HG03342 (cell line): ENCODE data around the gene RAB43.
A peak's percentile ranks its signal among the peaks of the same experiment; 100 is the strongest.
"Not testable (repeated sequence)": the region's sequence is repeated elsewhere in the genome, so short reads cannot be mapped to it uniquely, and the experiment has no call there.

Experiments
- ATAC-seq: cut with Tn5 transposase; IDR thresholded peaks from one replicate; pipeline ENCODE4 v1.9.1; 2021; ENCODE audit warnings: mild to moderate bottlenecking, moderate library complexity; ENCODE audit not compliant: unreplicated experiment

Gene RAB43

DNA sequence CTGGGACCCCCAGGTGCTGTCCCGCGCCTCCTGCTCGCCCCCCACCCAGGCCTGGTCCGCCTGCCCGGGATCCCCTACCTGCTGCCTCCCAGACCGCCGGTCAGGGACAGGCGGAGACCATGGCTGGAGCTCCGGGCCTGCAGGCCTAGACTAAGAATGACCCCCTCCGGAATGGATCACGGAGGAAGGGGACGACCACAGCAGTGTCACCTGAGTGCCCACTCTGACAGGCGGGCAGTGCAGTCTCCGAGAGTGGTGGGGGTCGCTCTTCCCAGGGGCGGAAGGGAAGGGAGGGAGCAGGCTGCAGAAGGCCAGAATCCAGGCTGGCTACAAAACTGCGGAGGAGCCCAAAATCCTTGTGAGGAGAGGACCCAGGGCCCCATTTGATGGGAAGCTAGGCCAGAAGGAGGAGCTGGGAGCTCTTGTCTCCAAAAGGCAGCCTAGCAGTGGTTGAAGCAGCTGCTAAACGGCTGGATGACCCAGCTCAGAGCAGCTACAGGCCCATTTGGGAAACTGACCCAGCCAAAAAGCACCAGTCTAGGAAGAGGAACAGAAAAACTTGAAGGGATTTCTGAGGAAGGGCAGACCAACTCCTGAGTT lies 908 bp upstream of the RAB43 start:
- no peak for ATAC-seq

DNA sequence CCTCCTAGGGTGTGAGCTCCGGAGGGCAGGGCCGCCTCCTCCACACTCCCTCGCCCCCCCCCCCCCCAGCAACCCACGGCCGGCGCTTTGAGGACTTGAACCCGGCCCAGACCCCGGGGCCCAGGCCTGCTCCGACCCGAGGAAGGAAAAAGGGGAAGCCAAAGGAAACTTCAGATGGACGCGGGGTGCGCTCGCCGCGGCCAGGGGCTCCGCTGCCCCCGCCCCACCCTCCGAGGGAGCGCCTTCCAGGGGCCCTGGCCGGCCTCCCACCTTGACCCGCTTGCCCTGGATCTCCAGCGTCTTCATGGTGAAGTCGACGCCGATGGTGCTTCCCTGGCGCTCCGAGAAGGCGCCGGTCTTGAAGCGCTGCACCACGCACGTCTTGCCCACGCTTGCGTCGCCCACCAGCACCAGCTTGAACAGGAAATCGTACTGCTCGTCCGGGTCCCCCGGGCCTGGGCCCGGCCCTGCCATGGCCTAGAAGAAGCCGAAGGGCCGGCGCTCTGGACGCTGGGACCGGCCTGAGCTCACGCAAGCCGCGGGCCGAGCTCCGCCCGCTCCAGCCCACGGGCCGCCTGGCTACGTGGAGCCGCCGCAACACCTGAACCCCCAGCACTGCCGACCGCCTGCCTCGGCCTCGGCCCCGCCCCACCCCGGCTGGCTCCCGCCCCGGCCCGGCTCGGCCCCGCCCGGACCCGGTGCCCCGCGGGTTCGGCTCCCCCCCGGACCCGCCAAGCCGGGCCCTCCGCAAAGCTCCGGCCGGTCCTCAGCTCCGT lies 400 bp downstream of the RAB43 start:
- ATAC-seq = no peak

DNA sequence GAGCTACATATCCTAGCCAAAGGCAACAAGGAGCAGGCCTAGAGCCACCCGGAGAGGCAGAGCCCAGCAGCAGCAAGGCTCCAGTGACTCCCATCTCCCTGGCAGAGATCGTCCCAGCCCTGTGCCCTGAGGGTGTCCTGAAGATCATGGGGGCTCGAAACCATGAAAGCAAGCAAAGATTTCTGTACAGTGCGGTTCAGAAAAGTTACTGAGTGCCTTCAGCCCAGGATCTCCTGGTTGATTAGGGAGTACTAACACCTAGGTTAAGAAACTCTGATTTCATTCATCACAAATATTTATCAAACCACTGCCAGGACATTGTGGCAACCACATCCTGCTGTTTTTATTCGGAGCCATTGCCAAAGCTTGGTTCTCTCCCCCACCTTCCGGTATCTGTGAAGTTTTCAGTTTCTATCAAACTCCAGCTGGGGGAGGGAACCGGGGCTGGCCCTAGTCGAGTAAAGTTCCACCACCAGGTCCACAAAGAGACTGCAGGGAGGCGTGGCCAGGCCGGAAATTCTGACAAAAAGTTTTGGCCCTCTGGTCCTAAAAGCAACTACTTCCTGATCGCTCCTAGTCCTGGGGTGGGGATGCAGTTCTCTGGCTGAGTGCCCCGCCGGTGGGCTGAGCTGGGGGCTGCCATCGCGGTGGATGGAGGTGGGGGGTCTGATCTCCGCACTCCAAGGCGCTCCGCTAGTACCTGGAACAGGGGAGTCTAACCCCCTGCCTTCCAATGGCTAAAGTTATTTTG lies 1.2 kb downstream of the RAB43 start:
- peak; percentile 72 for ATAC-seq

DNA sequence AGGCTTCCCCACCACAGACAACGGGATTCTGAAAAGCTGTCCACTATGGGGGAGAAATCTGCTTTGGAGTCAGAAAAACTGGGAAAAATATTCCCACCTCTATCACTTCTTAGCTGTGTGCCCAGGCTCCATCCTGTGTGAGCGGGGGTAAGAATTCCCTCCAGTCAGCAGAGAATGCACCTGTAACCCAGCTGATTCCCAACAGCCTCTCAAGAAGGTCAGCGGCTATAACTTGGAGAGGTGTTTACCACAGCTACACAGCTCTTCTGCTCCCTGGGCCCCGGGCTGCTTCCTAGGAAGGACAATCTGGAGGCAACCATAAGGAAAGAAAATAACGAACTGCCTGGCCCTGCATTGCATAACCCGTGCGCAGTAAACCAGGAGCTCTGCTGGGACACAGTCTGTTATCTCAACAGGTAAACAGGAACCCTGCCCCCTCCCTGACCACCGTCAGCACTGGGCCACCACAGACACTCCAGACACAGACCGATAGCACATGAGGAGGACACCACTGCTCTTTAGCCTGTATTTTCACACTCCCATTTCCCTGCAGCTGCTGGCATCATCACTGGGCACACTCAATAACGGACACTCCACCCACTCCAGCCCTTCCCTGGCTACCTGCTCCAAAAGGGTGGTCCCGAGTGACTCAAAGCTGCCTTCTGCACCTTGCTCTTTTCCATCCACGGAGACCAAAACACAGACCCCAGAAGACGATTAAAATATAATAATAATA lies 2.1 kb downstream of the RAB43 start:
- ATAC-seq = no peak

DNA sequence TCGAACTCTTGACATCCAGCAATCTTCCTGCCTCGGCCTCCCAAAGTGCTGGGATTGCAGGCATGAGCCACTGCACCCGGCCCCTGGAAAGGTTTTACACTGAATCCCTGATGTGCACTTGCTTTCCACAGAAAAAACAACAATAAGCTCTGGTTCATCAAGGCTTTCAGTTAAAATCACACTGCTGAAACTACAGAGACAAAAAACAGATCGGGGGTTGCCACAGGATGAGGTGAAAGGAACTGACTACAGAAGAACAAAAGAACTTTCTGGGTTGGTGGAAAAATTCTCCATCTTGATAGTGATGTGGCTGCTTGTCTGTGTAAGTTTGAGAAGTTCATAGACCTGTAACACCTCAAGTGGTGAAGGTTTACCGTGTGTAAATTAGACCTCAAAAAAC lies 2.9 kb downstream of the RAB43 start:
- ATAC-seq = no peak

DNA sequence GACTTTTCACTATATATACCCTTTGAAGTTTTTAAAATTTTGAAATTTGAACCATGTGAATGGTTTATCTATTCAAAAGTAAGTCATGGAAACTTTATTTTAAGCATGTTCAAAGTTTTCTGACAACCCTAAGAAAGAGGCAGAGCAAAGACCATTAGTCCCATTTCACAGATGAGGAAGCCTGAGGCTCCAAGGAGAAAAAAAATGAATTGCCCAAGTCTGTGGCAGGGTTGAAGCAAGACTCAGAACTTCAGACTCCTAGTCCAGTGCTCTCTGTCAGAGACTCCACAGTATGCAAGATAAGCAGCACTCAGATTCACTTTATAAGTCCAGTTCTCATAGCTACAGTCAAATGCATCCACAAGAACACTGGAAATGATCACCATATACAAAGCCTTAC lies 4.5 kb downstream of the RAB43 start:
- ATAC-seq = no peak

DNA sequence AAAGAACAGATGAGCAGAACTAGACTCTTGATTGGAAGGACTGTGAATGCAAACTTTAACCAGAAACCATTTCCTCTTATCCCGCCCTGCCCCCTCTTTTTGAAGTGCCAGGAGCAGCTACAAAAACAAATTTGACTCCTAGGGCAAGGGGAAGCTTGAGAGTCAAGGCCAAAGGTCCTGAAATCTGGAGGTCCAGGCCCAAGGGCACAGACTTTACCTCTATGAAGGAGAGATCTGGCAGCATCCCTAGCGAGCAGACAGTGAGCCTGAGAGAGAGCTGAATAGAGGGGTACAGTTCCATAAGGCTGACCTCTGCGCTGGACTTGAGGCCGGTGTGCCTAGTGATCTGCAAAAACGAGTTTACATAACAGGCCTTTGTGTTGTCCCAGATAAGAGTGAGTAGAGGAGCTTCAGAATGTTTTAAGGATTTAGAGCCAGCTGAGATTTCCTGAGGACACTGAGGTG lies 5.1 kb downstream of the RAB43 start:
- no peak for ATAC-seq

DNA sequence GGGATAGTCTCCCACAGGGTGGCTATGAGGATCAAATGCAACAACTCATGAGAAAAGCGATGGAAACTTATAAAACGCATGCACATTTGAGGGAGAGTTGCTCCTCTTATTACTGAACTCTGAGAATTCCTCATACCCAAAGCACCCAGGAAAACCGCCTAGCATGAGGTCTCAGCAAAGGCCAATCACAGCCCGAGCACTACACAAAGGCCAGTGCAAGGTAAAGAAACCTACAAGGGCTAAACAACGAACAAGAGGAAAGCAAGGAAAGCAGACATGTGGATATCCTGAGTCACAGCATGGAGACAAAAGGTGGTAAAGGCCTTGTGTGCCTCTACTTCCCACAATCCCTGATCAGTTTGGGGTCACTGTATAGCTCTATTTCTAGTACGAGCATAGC lies 7.1 kb downstream of the RAB43 start:
- no peak for ATAC-seq

DNA sequence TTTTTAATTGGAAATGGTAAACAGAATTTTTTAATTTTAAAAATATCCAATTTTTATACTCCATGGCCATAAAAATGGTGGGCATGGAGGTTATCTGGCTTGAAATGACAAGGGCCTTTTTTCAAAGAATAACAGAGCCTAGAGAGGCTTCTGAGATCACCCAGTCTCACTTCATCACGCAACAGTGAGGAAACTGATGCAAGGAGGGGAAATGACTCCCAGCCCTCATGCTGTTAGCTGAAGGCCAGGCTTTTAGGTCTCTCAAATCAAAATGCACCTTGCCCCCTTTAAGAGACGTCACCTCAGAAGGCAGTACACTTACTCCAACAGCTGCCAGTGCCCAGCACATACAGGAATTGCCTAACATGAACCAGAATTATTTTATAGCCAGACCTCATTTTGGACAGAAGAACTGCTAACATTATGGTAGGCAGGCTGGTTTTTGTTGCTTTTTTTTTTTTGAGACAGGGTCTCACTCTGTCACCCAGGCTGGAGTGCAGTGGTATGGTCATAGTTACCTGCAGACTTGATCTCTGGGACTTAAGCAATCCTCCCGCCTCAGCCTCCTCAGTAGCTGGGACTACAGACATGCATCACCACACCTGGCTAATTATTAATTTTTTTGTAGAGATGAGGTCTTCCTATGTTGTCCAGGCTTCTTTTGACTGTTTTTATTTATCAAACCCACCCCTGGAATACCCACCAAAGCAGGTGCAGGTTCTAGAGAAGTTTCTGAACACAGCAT lies 9.1 kb downstream of the RAB43 start:
- no peak for ATAC-seq

DNA sequence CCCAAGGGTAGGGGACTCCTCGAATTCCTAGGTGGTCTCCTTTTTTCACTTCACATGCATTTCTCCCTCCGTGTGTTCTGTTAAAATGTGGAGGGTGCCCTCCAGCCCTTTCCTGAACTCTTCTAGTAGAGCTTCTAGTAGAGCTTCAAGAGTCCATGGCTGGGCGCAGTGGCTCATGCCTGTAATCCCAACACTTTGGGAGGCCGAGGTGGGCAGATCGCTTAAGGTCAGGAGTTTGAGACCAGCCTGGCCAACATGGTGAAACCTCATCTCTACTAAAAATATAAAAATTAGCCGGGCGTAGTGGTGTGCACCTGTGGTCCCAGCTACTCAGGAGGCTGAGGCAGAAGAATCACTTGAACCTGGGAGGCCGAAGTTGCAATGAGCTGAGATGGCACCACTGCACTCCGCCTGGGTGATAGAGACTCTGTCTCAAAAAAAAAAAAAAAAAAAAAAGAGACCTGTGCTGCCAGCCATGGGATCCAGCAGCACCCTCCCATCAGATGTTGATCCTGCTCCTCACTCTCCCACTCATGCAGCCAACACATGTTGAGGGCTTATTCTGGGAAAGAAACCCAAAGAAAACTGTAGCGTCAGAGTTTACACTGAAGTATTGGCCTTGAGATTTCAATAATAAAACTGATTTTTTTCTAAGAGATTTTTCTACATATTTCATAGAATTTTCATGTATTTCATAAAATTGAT lies 10.4 kb downstream of the RAB43 start:
- ATAC-seq = not testable (repeated sequence)

DNA sequence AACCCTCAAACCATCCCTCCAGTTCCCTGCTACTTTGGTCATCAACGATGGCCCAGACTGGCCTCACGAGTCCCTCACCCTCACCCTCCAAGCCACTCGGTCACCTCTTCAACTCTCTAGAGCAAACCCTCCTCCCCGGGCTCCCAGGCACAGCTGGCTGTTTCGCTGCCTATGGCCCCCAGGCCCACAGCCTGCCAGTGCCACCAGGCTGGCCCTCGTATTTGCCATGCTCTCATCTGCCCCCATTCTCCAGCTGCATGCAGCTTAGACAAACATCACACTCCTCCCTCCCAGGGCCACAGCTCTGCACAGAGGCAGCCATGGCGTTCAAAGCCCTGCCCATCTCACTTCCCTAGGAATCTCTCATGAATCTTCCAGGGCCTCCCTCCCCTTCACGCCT lies 13.8 kb downstream of the RAB43 start:
- ATAC-seq = no peak

DNA sequence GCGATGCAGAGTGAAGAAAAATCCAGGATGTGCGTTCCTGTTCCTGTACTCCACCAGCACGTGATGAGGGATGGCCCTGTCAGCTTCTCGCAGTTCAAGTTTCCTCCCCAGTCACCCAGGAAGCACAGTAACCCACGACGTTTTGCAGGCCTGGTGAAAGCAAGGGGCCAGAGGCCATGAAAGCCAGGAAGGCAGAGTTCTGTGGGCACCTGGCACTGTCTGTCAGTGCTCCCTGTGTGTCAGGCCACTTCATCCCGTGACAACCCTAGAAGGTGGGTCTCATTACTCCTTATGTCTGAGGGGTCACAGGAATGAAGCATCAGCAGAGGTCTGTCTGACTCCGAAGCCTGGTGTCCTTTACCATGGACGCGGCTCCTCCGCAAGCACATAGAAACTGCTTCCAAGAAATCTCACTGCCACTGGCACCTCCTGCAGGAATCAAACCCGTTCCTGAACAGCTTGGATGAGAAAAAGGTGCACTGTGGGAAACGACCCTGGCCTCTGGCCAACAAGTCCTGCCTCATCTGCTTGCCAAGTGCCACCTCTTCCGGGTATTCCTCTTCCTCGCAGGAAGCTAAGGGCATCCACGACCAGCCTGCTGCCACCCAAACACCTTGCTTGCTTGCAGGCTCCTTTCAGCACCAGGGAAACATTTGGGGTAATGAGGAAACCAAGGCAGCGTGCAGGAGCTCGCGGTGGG lies 14.6 kb downstream of the RAB43 start:
- ATAC-seq = no peak

DNA sequence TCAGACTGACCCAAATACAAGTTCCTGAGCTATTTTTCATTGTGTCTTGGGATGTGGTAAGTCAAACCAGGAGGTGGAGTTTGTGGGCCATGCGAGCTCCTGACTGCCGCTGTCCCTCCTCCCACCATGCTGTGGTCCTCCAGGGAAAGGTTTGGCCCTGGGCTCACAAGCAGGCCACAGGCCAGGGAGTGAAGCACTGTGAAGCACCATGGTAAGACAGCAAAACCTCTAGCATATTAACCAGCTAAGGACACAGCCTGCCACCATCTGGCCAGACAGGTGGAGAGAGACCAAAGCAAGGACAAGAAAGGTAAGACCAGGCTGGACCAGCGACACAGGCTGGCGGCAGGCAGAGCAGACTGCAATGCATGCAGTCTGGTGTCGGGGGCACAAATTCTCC lies 15.3 kb downstream of the RAB43 start:
- ATAC-seq = no peak

DNA sequence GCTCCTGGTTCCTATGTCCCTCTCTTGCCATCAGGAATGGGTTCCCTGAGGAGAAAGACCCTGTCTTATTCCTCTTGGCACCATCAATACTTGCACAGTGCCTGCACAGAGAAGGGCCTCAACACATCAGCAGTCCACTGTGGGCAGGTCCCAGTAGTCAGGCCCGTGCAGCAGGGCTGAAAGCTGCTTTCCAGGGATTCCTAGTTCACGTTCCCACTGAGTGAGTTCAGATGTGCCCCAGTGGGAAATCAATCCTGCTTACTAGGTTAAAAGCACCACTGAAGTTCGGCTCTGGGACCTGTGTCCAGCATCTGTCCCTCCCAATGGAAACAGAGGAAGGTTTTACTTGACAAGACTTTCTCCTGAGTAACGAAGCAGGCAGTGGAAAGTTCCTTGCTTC lies 15.7 kb downstream of the RAB43 start:
- ATAC-seq = no peak

DNA sequence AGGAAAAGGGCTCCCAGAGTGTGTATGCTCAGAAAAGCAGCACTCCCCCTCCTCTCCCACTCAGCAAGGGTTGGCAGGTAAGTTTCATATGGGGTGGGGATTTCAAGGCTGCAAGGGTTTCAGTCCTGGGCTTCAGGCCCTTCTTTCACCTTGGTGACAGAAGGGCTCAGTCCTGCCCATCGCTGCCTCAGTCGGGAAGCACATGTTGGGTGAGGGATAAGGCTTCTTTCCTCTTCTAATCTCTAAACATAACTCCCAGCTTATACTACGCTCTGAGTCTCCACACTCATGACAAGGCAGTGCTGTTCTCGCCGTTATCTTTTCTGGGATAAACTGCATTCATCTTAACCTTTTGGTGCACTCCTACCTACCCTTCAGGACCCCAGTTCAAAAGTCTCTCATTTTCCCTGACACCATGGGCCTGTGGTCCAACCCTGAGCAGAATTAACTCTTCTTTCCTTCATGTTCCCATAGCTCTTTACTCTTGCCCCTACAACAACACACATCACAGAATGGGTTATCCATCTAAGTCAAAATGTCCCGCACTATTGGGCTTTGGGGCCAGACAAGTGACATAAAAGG lies 17.0 kb downstream of the RAB43 start:
- ATAC-seq = no peak

DNA sequence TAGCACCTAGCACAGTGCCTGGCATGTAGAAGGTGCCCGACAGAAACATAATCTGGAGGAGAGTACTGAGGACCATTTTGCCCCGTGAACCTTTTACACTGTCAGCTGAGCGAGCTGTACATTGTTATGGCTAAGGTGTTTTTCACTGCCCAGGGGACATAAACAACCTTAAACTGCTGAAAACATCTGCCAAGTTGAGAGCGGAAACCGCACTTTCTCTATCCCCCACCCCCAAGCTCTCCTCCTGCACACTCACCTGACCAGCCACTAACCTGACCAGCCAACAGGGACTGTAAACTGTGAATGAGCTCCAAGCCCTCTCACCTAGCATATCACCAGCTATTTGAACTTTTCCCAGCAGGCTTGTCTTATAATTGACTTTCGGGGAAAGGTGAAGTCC lies 17.6 kb downstream of the RAB43 start:
- no peak for ATAC-seq

DNA sequence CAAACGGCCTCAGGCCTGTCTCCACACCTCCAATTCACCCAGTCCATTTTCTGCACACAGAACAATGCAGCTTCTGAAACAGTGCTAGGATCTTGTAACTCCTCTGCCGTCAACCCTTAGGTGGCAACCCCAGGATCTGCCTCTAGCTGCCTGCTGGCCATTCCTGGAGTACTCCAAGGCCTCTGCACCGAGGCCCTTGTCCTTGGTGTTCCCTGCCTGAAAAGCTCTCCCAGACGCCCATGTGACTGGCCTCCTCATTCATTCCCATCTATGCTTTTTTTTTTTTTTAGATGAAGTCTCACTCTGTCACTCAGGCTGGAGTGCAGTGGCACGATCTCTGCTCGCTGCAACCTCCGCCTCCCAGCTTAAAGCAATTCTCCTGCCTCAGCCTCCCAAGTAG lies 18.3 kb downstream of the RAB43 start:
- no peak for ATAC-seq

DNA sequence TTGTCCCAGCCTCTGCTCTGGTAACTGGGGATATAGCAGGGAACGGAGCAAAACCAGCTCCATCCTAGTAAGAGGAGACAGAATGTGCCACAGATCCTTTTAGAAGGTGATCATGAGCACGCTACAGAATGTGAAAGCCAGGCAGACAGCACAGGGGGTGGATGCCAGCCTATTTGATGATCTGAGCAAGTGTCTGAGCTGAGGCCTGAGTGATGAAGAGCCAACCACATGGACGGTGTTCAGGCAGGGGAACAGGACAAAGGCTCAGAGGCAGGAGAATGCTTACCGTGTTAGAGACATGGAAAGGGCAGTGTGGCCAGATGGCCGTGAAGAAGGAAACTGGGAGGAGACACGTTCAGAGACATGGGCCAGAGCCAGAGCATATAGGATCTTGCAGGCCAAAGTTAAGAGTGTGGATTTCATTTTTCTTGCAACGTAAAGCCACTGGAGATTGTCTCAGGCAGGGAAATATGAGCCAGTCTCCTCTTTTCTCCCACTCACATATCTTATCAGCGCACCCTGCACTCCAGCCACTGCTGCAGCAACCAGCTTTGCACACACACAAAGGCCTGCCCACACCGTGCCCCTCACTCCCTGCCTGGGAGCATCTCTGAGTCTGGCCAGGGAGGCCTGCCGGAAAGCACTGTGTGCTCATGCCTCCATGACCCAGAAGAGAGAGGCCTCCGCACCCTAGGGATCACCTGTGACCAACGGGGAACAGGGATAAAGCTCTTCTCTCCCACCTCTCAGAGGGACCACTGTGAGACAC lies 20.1 kb downstream of the RAB43 start:
- ATAC-seq = no peak
